Vagina (tissue), 2 donors: ENCODE measurements around the gene CCDC12. TPM values are rescaled to one million over a fixed set of nuclear protein-coding genes. Genes with fewer than 3 reads are reported as not detected.

ENCODE experiments used
- DNase-seq, 2 donors: peaks; one replicate each; pipeline ENCODE4 v3.0.0-alpha.2; 2017; ENCODE audit errors: extremely low spot score in 2 of 2
- H3K27ac ChIP-seq: fragments of 200-600 bp; sonication (generic); one replicate; pipeline ENCODE4 v1.5.1; 2019
- H3K27me3 ChIP-seq: fragments of 200-600 bp; sonication (generic); one replicate; pipeline ENCODE4 v1.5.1; 2019
- H3K36me3 ChIP-seq, 2 donors: fragments of 200-600 bp; sonication (generic); one replicate each; pipeline ENCODE4 v1.5.1; 2017 to 2019
- H3K4me1 ChIP-seq: fragments of 200-600 bp; sonication (generic); one replicate; pipeline ENCODE4 v1.5.1; 2019
- H3K4me3 ChIP-seq, 2 donors: fragments of 200-600 bp; sonication (generic); 1 replicate in 1 of 2; 2 replicates in 1 of 2; pipeline ENCODE4 v1.5.1; 2016 to 2019
- H3K9me3 ChIP-seq: fragments of 200-600 bp; sonication (generic); one replicate; pipeline ENCODE4 v1.5.1; 2019
- CTCF ChIP-seq, 3 experiments: fragments of 450-650 bp in 2 of 3; fragments of 200-600 bp in 1 of 3; sonication (generic) in 1 of 3; IDR thresholded peaks; one replicate each; pipeline ENCODE4 v1.5.1; 2017 to 2019; ENCODE audit warnings: antibody characterized with exemption in 3 of 3, mild to moderate bottlenecking in 2 of 3, moderate library complexity in 2 of 3
- POLR2A ChIP-seq, 2 donors: fragments of 450-650 bp; IDR thresholded peaks; one replicate each; pipeline ENCODE4 v1.6.1; 2017; ENCODE audit warnings: antibody characterized with exemption in 2 of 2, mild to moderate bottlenecking in 2 of 2, moderate library complexity in 2 of 2
- POLR2AphosphoS5 ChIP-seq, 2 donors: sonication (generic); formaldehyde crosslinking; IDR thresholded peaks; one replicate each; pipeline ENCODE4 v1.9.0; 2017; ENCODE audit warnings: antibody characterized with exemption in 2 of 2, mild to moderate bottlenecking in 2 of 2, low read depth in 1 of 2; ENCODE audit not compliant: insufficient read depth in 1 of 2
- intact Hi-C: fragments of 100-400 bp; cut with DNase I; formaldehyde crosslinking; loops from one replicate; pipeline ENCODE4 v1.15.1; 2023
- total RNA-seq: library from RNA; depleted of rRNA; stranded (reverse); fragments of >200 nt; gene quantifications from one replicate; pipeline ENCODE4 v1.2.3, GENCODE V29; 2016

The CCDC12 gene
- total RNA-seq, 1 donor from 2014 or later, result 55.5 TPM

GRCh38 chr3:46974421-46975171 lies 1.9 kb downstream of the CCDC12 start:
- no peak overlapping the region for H3K27ac ChIP-seq
- no peak overlapping the region for H3K4me3 ChIP-seq
- DNase-seq, result no peak
- H3K36me3 ChIP-seq, result no peaks in the 10 kb centered on the region
- no peaks in the 10 kb centered on the region for H3K9me3 ChIP-seq
- TF ChIP-seq POLR2A (IDR thresholded peaks at IDR 0.05) (no peak), POLR2AphosphoS5 (IDR thresholded peaks at IDR 0.05; ENCODE audit: insufficient read depth in 1 of 2, low read depth in 1 of 2) (no peak)
- H3K27me3 ChIP-seq, result no peaks in the 10 kb centered on the region
- peaks cover 77% of the 10 kb centered on the region for H3K4me1 ChIP-seq
- intact Hi-C loops, result no loop called here

GRCh38 chr3:46972396-46972795 lies 4.1 kb downstream of the CCDC12 start:
- Histone ChIP-seq H3K27ac (no peak overlapping the region), H3K36me3 (no peaks in the 10 kb centered on the region), H3K4me1 (peaks cover 83% of the 10 kb centered on the region), H3K4me3 (no peak overlapping the region), H3K9me3 (no peaks in the 10 kb centered on the region), H3K27me3 (no peaks in the 10 kb centered on the region)
- no peak for DNase-seq
- TF ChIP-seq POLR2AphosphoS5 (IDR thresholded peaks at IDR 0.05; ENCODE audit: insufficient read depth in 1 of 2, low read depth in 1 of 2) (no peak), CTCF (IDR thresholded peaks at IDR 0.05) (no peak), POLR2A (IDR thresholded peaks at IDR 0.05) (no peak)
- intact Hi-C loops, result no loop called here

- Histone ChIP-seq H3K4me1 (peaks cover 84% of the 10 kb centered on the region), H3K27ac (no peak overlapping the region)
Observed at GRCh38 chr3:46971742-46972141, 4.8 kb downstream of the CCDC12 start.

GRCh38 chr3:46971151-46971550 lies 5.4 kb downstream of the CCDC12 start:
- no peak for DNase-seq
- intact Hi-C loops, result no loop called here
- no peak overlapping the region for H3K27ac ChIP-seq
- H3K27me3 ChIP-seq, result no peaks in the 10 kb centered on the region
- TF ChIP-seq POLR2A (IDR thresholded peaks at IDR 0.05) (no peak), CTCF (IDR thresholded peaks at IDR 0.05) (no peak), POLR2AphosphoS5 (IDR thresholded peaks at IDR 0.05; ENCODE audit: insufficient read depth in 1 of 2, low read depth in 1 of 2) (no peak)
- H3K36me3 ChIP-seq, result no peaks in the 10 kb centered on the region
- H3K4me3 ChIP-seq, result no peak overlapping the region
- H3K4me1 ChIP-seq, result peaks cover 90% of the 10 kb centered on the region
- no peaks in the 10 kb centered on the region for H3K9me3 ChIP-seq

More at GRCh38 chr3:46971742-46972141, 4.8 kb downstream of the CCDC12 start:
- H3K4me3 ChIP-seq, result no peak overlapping the region
- no peaks in the 10 kb centered on the region for H3K36me3 ChIP-seq
- intact Hi-C loops, result no loop called here
- TF ChIP-seq CTCF (IDR thresholded peaks at IDR 0.05) (no peak), POLR2A (IDR thresholded peaks at IDR 0.05) (no peak), POLR2AphosphoS5 (IDR thresholded peaks at IDR 0.05; ENCODE audit: insufficient read depth in 1 of 2, low read depth in 1 of 2) (no peak)
- DNase-seq, result no peak
- H3K9me3 ChIP-seq, result no peaks in the 10 kb centered on the region
- no peaks in the 10 kb centered on the region for H3K27me3 ChIP-seq

GRCh38 chr3:46970391-46971091 lies 6.0 kb downstream of the CCDC12 start:
- no peak for TF ChIP-seq POLR2AphosphoS5 (IDR thresholded peaks at IDR 0.05; ENCODE audit: insufficient read depth in 1 of 2, low read depth in 1 of 2)
- TF ChIP-seq POLR2A (IDR thresholded peaks at IDR 0.05), result no peak
- no peak for TF ChIP-seq CTCF (IDR thresholded peaks at IDR 0.05)
- Histone ChIP-seq H3K36me3 (no peaks in the 10 kb centered on the region), H3K4me1 (peaks cover 90% of the 10 kb centered on the region), H3K4me3 (no peak overlapping the region), H3K27me3 (no peaks in the 10 kb centered on the region), H3K27ac (no peak overlapping the region), H3K9me3 (no peaks in the 10 kb centered on the region)
- intact Hi-C loops, result no loop called here
- DNase-seq, result no peak
